Mesothelial cell of epicardium (in vitro differentiated cells): ENCODE measurements around the gene OR51D1. TPM values are rescaled to one million over a fixed set of nuclear protein-coding genes. Genes with fewer than 3 reads are reported as not detected.
A peak's percentile ranks its signal among the peaks of the same experiment; 100 is the strongest.

ENCODE experiments used
- DNase-seq, 2 experiments: peaks; one replicate each; pipeline ENCODE4 v3.0.0; 2021; ENCODE audit warnings: low spot score in 2 of 2; ENCODE audit not compliant: unreplicated experiment in 2 of 2
- H3K27ac Mint-ChIP-seq: 2 replicates; pipeline ENCODE4 v1.8.0; 2021; ENCODE audit warnings: mixed read lengths
- H3K27me3 Mint-ChIP-seq: 2 replicates; pipeline ENCODE4 v1.8.0; 2021; ENCODE audit warnings: low read depth, mixed read lengths
- H3K36me3 Mint-ChIP-seq: 2 replicates; pipeline ENCODE4 v1.8.0; 2021; ENCODE audit warnings: mixed read lengths
- H3K4me1 Mint-ChIP-seq: 2 replicates; pipeline ENCODE4 v1.8.0; 2021; ENCODE audit warnings: mixed read lengths
- H3K4me3 Mint-ChIP-seq: 2 replicates; pipeline ENCODE4 v1.8.0; 2021; ENCODE audit warnings: mild to moderate bottlenecking, moderate library complexity, mixed read lengths
- H3K9me3 Mint-ChIP-seq: 2 replicates; pipeline ENCODE4 v1.8.0; 2021; ENCODE audit warnings: mixed read lengths
- CTCF ChIP-seq: fragments of 200-600 bp; sonication (generic); IDR thresholded peaks from one replicate; pipeline ENCODE4 v1.5.0; 2021; ENCODE audit warnings: antibody characterized with exemption; ENCODE audit not compliant: unreplicated experiment
- total RNA-seq: library from RNA; stranded (reverse); gene quantifications from 3 replicates; pipeline ENCODE4 v1.2.1, GENCODE V29; 2021

The OR51D1 gene
- total RNA-seq: not detected in 3 replicates

GRCh38 chr11:4636962-4637661 is at the start of gene OR51D1:
TSS of gene OR51D1 (plus strand) at chr11:4637477. CDS start at chr11:4639791, 2,314 bp downstream.
- peak; percentile 58 to 84 for DNase-seq
- Mint-ChIP-seq H3K9me3 (peaks cover 5% of the 10 kb centered on the region), H3K27me3 (peaks cover 5% of the 10 kb centered on the region), H3K4me1 (peaks cover 11% of the 10 kb centered on the region), H3K27ac (no peak within 1 kb of the TSS), H3K36me3 (no peaks in the 10 kb centered on the region), H3K4me3 (no peak within 1 kb of the TSS)
- TF ChIP-seq CTCF: peak; percentile 85

DNA sequence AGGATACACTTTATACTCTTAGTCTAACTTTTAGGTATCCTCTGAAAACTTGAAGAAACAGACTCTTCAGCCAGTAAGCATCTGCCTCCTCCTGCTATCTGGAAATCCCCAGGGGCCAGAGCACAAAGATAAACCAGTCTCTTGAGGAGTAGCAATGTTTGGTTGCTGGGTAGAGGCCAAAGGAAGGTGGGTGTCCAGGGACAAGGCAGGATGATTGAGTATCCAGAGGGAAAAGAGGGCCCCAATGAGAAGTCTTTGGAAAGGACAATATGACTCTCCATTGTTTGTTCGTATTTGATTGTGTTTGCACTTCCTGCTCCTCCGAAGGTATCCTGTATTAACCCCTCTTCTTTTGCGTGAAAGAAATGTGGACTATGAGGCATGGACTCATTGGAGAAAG is 48.3 kb upstream of the OR51D1 start:
- Mint-ChIP-seq H3K27me3 (peaks cover 31% of the 10 kb centered on the region), H3K4me3 (no peak overlapping the region), H3K9me3 (no peaks in the 10 kb centered on the region), H3K36me3 (no peaks in the 10 kb centered on the region), H3K27ac (no peak overlapping the region), H3K4me1 (no peaks in the 10 kb centered on the region)
- no peak for DNase-seq
- no peak for TF ChIP-seq CTCF

DNA sequence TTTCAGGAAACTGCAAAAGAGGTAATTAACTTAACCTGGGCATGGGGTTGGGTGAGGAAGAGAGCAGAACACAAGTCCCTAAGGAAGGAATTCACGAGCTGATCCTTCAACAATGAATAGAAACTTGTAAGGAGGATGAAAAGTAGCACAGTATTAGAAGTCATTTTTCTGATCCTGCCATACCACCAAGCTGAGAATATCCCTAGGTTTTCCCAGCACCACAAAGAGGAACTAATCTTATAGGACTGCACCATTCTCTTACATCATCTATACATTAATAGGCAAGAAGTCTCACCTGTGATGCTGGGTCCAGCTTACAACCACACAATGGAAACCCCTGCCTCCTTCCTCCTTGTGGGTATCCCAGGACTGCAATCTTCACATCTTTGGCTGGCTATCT is 43.5 kb upstream of the OR51D1 start, which contains the start of gene OR52I1:
OR52I1 (plus strand) TSS at position 301 of the 400 bp plus-strand sequence; CDS start at position 301, 0 bp downstream.
- peaks cover 20% of the 10 kb centered on the region for H3K36me3 Mint-ChIP-seq
- H3K27ac Mint-ChIP-seq: no peak within 1 kb of the TSS
- peaks cover 5% of the 10 kb centered on the region for H3K27me3 Mint-ChIP-seq
- no peaks in the 10 kb centered on the region for H3K9me3 Mint-ChIP-seq
- no peaks in the 10 kb centered on the region for H3K4me1 Mint-ChIP-seq
- DNase-seq: no peak
- TF ChIP-seq CTCF: no peak
- no peak within 1 kb of the TSS for H3K4me3 Mint-ChIP-seq

- Mint-ChIP-seq H3K9me3 (no peaks in the 10 kb centered on the region), H3K36me3 (peaks cover 24% of the 10 kb centered on the region), H3K27ac (no peak overlapping the region), H3K27me3 (peaks cover 4% of the 10 kb centered on the region), H3K4me3 (no peak overlapping the region), H3K4me1 (peaks cover 18% of the 10 kb centered on the region)
- DNase-seq: no peak
- TF ChIP-seq CTCF: no peak
Observed at GRCh38 chr11:4605057-4605456, 32.2 kb upstream of the OR51D1 start.

DNA sequence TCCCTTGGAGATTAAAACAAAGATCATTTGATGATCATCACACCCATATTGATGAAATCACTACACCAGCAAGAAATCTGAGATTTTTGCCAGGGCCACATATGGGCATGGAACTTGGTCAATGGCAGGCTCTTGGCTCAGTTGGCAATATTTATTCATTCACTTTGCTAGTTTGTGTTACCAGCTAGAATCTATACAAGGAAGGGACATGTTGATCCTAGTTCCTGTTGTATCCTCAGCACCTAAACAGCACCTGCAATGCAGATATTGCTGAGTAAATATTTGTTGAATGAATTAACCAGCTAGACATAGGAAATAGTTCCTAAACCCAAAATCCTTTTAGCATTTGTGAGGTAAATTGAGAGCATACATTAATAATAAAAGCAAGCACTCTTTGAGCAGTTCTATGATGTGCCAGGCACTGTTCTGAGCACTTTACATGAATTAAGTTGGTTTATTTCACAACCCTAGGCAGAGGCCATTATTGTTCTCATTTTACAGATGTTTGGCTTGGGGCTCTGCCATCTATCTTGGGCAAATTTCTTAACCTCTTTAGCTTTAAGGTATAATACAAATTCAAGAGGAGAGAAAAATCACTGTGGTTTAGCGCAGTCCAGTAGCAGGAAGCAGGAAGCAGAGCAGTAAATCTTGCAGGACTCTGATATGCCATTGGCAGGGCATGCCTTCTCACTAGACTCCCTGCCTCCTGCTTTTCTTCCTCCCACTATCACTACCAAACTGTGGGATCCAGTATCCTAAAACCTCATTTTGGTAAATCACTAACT is 30.9 kb upstream of the OR51D1 start:
- Mint-ChIP-seq H3K36me3 (peaks cover 18% of the 10 kb centered on the region), H3K9me3 (no peaks in the 10 kb centered on the region), H3K4me3 (peak overlapping the region; percentile 89), H3K27ac (peak overlapping the region; percentile 95), H3K27me3 (peaks cover 4% of the 10 kb centered on the region), H3K4me1 (peaks cover 18% of the 10 kb centered on the region)
- DNase-seq: no peak
- no peak for TF ChIP-seq CTCF
